A549 (cell line): ENCODE measurements around the gene SLC9C2. TPM values are rescaled to one million over a fixed set of nuclear protein-coding genes. Genes with fewer than 3 reads are reported as not detected.
"Not testable (repeated sequence)": the region's sequence is repeated elsewhere in the genome, so short reads cannot be mapped to it uniquely, and the experiment has no call there.

ENCODE experiments used
- ATAC-seq, 2 experiments: fragments of 200-7000 bp in 1 of 2; fragments of >200 bp in 1 of 2; cut with Nextera tagmentation in 1 of 2; cut with Tn5 transposase in 1 of 2; 3 replicates each; pipeline versions ENCODE4 v1.8.0 to v1.9.1; 2018 to 2020; ENCODE audit warnings: mild to moderate bottlenecking in 1 of 2, moderate library complexity in 1 of 2
- CTCF ChIA-PET: fragments of 300-600 bp; sonication (Branson Sonifier 250); formaldehyde crosslinking; extraction: SDS; loops from one replicate; lab custom pipeline; 2021; ENCODE audit warnings: antibody characterized with exemption, inconsistent platforms; lab: Yijun Ruan, JAX
- POLR2A ChIA-PET: fragments of 350-600 bp; formaldehyde crosslinking; extraction: SDS; loops from one replicate; lab custom pipeline; 2021; ENCODE audit warnings: antibody characterized with exemption, inconsistent platforms; lab: Yijun Ruan, JAX
- DNase-seq, 2 experiments: peaks; one replicate each; pipeline versions ENCODE4 v3.0.0 to v3.0.0-alpha.2; 2011 to 2016; ENCODE audit warnings: low read depth in 1 of 2, low spot score in 1 of 2
- FAIRE-seq: peaks from 2 replicates; lab custom pipeline; 2011; peaks lifted over from hg19 to GRCh38; lab: Jason Lieb, UNC
- H3K27ac ChIP-seq, 2 experiments: fragments of >200 bp; sonication (Bioruptor Twin); formaldehyde crosslinking; 3 replicates each; pipeline ENCODE4 v1.5.1; 2016 to 2017
- H3K4me1 ChIP-seq: fragments of >200 bp; sonication (Bioruptor Twin); formaldehyde crosslinking; 3 replicates; pipeline ENCODE4 v1.6.1; 2016
- H3K4me2 ChIP-seq: fragments of >200 bp; sonication (Bioruptor Twin); formaldehyde crosslinking; 3 replicates; pipeline ENCODE4 v1.6.1; 2016
- H3K4me3 ChIP-seq: fragments of >200 bp; sonication (Bioruptor Twin); formaldehyde crosslinking; 3 replicates; pipeline ENCODE4 v1.5.1; 2016
- H3K9me3 ChIP-seq: fragments of >200 bp; sonication (Bioruptor Twin); formaldehyde crosslinking; 3 replicates; pipeline ENCODE4 v1.6.1; 2016
- CBX2 ChIP-seq: fragments of 200-600 bp; sonication (generic); IDR thresholded peaks from 2 replicates; pipeline ENCODE4 v1.6.1; 2016; ENCODE audit warnings: low read depth, mild to moderate bottlenecking, borderline replicate concordance
- CBX8 ChIP-seq: fragments of 200-600 bp; sonication (generic); IDR thresholded peaks from 2 replicates; pipeline ENCODE4 v1.6.1; 2016
- CEBPB ChIP-seq, 2 experiments: fragments of >200 bp in 1 of 2; sonication (Bioruptor Twin) in 1 of 2; formaldehyde crosslinking in 1 of 2; IDR thresholded peaks; 2 replicates each; pipeline ENCODE4 v1.6.1; 2012 to 2016
- CHD4 ChIP-seq: fragments of 200-600 bp; sonication (generic); IDR thresholded peaks from 2 replicates; pipeline ENCODE4 v1.6.1; 2016; ENCODE audit warnings: antibody characterized with exemption, mild to moderate bottlenecking, borderline replicate concordance
- EHMT2 ChIP-seq: fragments of 200-600 bp; sonication (generic); IDR thresholded peaks from 2 replicates; pipeline ENCODE4 v1.6.1; 2016; ENCODE audit warnings: antibody characterized with exemption, low read depth, mild to moderate bottlenecking, moderate library complexity
- EP300 ChIP-seq, 2 experiments: fragments of >200 bp; sonication (Bioruptor Twin); formaldehyde crosslinking; IDR thresholded peaks; 2 replicates in 1 of 2; 3 replicates in 1 of 2; pipeline ENCODE4 v1.6.1; 2016 to 2017
- FOXS1 ChIP-seq: fragments of 250-450 bp; sonication (Bioruptor Pico); IDR thresholded peaks from 2 replicates; pipeline ENCODE4 v1.5.0; 2020; ENCODE audit warnings: mild to moderate bottlenecking, moderate library complexity
- HDAC2 ChIP-seq: fragments of 200-600 bp; sonication (generic); IDR thresholded peaks from 2 replicates; pipeline ENCODE4 v1.6.1; 2016
- HEYL ChIP-seq: fragments of 250-450 bp; sonication (Bioruptor Pico); IDR thresholded peaks from 2 replicates; pipeline ENCODE4 v1.8.0; 2021; ENCODE audit warnings: mild to moderate bottlenecking, moderate library complexity
- HOXA7 ChIP-seq: fragments of 250-450 bp; sonication (Bioruptor Pico); IDR thresholded peaks from 2 replicates; pipeline ENCODE4 v1.5.0; 2020; ENCODE audit warnings: mild to moderate bottlenecking, moderate library complexity
- HOXB5 ChIP-seq: fragments of 250-450 bp; sonication (Bioruptor Pico); IDR thresholded peaks from 2 replicates; pipeline ENCODE4 v1.5.0; 2020; ENCODE audit warnings: mild to moderate bottlenecking, moderate library complexity
- JUN ChIP-seq, 2 experiments: fragments of >200 bp; sonication (Bioruptor Twin); formaldehyde crosslinking; IDR thresholded peaks; 2 replicates in 1 of 2; 3 replicates in 1 of 2; pipeline ENCODE4 v1.6.1; 2016 to 2017
- MAFK ChIP-seq: fragments of 450-650 bp; IDR thresholded peaks from 2 replicates; pipeline ENCODE4 v1.6.1; 2014; ENCODE audit not compliant: partially characterized antibody
- MAZ ChIP-seq: fragments of 150-350 bp; IDR thresholded peaks from 2 replicates; pipeline ENCODE4 v1.6.1; 2014; ENCODE audit warnings: antibody characterized with exemption, low read depth, low read length, borderline replicate concordance
- NFE2L2 ChIP-seq: fragments of 150-350 bp; conservative IDR thresholded peaks from 2 replicates; pipeline ENCODE4 v1.6.1; 2014; ENCODE audit warnings: low read length
- PHF8 ChIP-seq: fragments of 200-600 bp; sonication (generic); IDR thresholded peaks from 2 replicates; pipeline ENCODE4 v1.6.1; 2016; ENCODE audit warnings: low read depth, mild to moderate bottlenecking, antibody characterized with exemption, moderate library complexity, borderline replicate concordance
- POLR2AphosphoS2 ChIP-seq: conservative IDR thresholded peaks from 2 replicates; pipeline ENCODE4 v1.6.1; 2012; ENCODE audit warnings: low read length, improper control_type of control experiment, inconsistent platforms
- RCOR1 ChIP-seq: fragments of 150-350 bp; IDR thresholded peaks from 2 replicates; pipeline ENCODE4 v1.6.1; 2014; ENCODE audit warnings: antibody characterized with exemption, low read length, low read depth
- RNF2 ChIP-seq: fragments of 200-600 bp; sonication (generic); IDR thresholded peaks from 2 replicates; pipeline ENCODE4 v1.6.1; 2016; ENCODE audit warnings: low read depth, mild to moderate bottlenecking, antibody characterized with exemption, moderate library complexity, borderline replicate concordance
- TFCP2L1 ChIP-seq: fragments of 250-450 bp; sonication (Bioruptor Pico); IDR thresholded peaks from 2 replicates; pipeline ENCODE4 v1.5.0; 2021; ENCODE audit warnings: mild to moderate bottlenecking
- WGBS: methylation state at CpG from one replicate; pipeline ENCODE4 v1.1.6; 2017; ENCODE audit errors: missing lambda C conversion rate; 5-methylcytosine and 5-hydroxymethylcytosine counted together
- polyA plus RNA-seq, 4 experiments: library from polyadenylated mRNA; depleted of rRNA in 3 of 4; stranded (reverse); fragments of >200 nt; fragmentation: RNase III in 1 of 4; extraction: RNeasy Plus Mini Kit Qiagen cat#74134 plus additional on column Dnase treatment in 1 of 4; gene quantifications; 2 replicates in 3 of 4; 3 replicates in 1 of 4; pipeline ENCODE4 v1.2.3, GENCODE V29; 2011 to 2017
- TF ChIP-seq, protein P1 (sequence below): IDR thresholded peaks from 2 replicates; pipeline ENCODE4 v1.6.1; 2012
- TF ChIP-seq, protein P2 (sequence below): fragments of 250-450 bp; sonication (Bioruptor Pico); IDR thresholded peaks from 2 replicates; pipeline ENCODE4 v1.5.0; 2020; ENCODE audit warnings: low read depth, mild to moderate bottlenecking, moderate library complexity
- TF ChIP-seq, protein P3 (sequence below): fragments of 450-650 bp; IDR thresholded peaks from 2 replicates; pipeline ENCODE4 v1.6.1; 2014; ENCODE audit warnings: antibody characterized with exemption

Gene SLC9C2
- polyA plus RNA-seq, 2 of the 4 experiments (the other 2 are of a cell fraction) = not detected

DNA sequence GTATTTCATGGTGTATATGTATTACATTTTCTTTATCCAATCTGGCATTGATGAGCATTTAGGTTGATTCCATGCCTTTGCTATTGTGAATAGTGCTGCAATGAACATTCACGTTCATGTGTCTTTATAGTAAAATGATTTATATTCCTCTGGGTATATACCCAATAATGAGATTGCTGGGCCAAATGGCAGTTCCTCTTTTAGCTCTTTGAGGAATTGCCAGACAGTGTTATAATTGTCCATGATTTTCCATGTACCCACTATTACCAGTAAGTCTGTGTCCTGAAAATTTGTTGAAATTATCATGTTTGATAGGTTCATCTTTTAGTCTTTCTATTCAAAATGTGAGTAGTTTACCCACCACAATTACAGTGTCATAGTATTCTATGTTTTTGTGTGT, 34.4 kb downstream of the SLC9C2 start:
- H3K27ac ChIP-seq = no peak overlapping the region
- 43% methylated on average over 1 of the region's 1 CpG for WGBS
- TF ChIP-seq HEYL (CRISPR knock-in tag) = no peak
- no peak for TF ChIP-seq MAZ
- ATAC-seq (no peak), FAIRE-seq (no peak), DNase-seq (no peak)
- H3K4me3 ChIP-seq = no peak overlapping the region
- ChIA-PET CTCF (no interaction called here), POLR2A (no interaction called here)
- peaks cover 5% of the 10 kb centered on the region; the same call in 1 of the 3 replicates for H3K9me3 ChIP-seq
- H3K4me1 ChIP-seq = peaks cover 6% of the 10 kb centered on the region
- no peak overlapping the region for H3K4me2 ChIP-seq

DNA sequence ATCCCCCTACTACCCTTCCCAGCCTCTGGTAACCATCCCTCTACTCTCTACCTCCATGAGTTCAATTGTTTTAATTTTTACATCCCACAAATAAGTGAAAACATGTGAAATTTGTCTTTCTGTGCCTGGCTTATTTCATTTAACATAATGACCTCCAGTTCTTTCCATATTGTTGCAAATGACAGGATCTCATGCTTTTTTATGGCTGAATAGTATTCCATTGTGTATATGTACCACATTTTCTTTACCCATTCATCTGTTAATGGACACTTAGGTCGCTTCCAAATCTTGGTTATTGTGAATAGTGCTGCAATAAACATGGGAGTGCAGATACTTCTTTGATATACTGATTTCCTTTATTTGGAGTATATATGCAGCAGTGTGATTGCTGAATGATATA, 39.0 kb downstream of the SLC9C2 start:
- WGBS = 9% methylated on average over 1 of the region's 1 CpG
- DNase-seq, H3K4me3 ChIP-seq, FAIRE-seq, ATAC-seq, H3K27ac ChIP-seq, POLR2A ChIA-PET, H3K4me1 ChIP-seq, CTCF ChIA-PET, H3K4me2 ChIP-seq, H3K9me3 ChIP-seq: not testable (repeated sequence)

DNA sequence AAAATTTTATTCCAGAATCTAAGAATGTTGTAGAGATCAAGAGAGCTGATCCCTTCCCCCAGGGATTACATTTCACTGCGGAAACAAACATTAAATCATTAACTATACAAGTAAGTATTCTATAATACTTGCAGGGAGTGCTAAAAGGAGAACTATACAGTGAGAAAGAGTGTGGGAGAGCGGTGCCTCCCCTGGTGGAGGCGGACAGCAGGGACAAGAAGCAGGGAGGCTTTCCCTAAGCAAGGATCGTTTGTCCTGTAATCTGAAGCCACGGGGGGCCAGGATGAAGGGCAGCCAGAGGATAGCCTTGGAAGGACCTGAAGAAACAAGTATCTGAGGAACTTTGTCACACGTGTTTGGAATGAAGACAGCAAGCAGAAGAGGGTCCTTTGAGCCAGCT, 40.1 kb downstream of the SLC9C2 start:
- Histone ChIP-seq H3K4me2 (no peak overlapping the region), H3K4me3 (no peak overlapping the region), H3K9me3 (peaks cover 5% of the 10 kb centered on the region; the same call in 1 of the 3 replicates), H3K4me1 (no peaks in the 10 kb centered on the region), H3K27ac (no peak overlapping the region)
- ChIA-PET CTCF (no interaction called here), POLR2A (no interaction called here)
- WGBS = 44% methylated on average over 6 of the region's 6 CpGs
- FAIRE-seq (no peak), DNase-seq (peak in 1 of 2 experiments; percentile 12), ATAC-seq (peak; percentile 39 to 62; a peak in 2 of 6 replicates)
- TF ChIP-seq RNF2 (no peak), EP300 (IDR thresholded peaks at IDR 0.05) (no peak), HOXB5 (no peak), EHMT2 (no peak), HDAC2 (no peak), FOXS1 (no peak), CBX2 (no peak), CEBPB (IDR thresholded peaks at IDR 0.05) (no peak), TFCP2L1 (no peak), PHF8 (no peak)

DNA sequence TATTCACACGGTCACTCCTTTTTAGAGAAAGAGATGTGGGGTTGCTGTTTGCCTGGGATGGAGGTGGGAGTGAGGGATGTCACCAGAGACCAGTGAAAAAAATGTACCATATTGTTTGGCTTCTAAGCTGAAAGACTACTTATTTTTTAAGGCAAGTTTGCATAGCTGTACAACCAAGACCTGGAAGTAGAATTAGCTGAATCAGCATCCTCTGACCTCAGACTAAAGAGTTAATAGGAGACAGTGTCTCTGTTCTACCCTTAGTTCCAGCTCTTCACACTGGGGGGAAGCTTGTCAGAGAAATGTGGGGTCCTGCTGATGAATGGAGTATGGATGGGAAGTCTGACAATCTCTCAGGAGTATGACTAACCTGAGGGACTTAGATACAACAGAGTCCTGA, 41.6 kb downstream of the SLC9C2 start:
- ChIA-PET CTCF (interaction anchor here (1.2 to 2.2 kb wide), 2 partner anchors 13 to 130 kb away, joined by 3 to 7 read pairs; no protein-coding TSS in a partner anchor), POLR2A (no interaction called here)
- no peak for DNase-seq
- peaks cover 5% of the 10 kb centered on the region; the same call in 1 of the 3 replicates for H3K9me3 ChIP-seq
- H3K4me3 ChIP-seq = no peak overlapping the region
- ATAC-seq = no peak
- H3K4me1 ChIP-seq = no peaks in the 10 kb centered on the region
- no peak overlapping the region for H3K27ac ChIP-seq
- no peak for TF ChIP-seq CHD4
- peak; percentile 90 for TF ChIP-seq MAFK
- FAIRE-seq = no peak
- no peak overlapping the region for H3K4me2 ChIP-seq
- 81% methylated on average over 1 of the region's 1 CpG for WGBS

DNA sequence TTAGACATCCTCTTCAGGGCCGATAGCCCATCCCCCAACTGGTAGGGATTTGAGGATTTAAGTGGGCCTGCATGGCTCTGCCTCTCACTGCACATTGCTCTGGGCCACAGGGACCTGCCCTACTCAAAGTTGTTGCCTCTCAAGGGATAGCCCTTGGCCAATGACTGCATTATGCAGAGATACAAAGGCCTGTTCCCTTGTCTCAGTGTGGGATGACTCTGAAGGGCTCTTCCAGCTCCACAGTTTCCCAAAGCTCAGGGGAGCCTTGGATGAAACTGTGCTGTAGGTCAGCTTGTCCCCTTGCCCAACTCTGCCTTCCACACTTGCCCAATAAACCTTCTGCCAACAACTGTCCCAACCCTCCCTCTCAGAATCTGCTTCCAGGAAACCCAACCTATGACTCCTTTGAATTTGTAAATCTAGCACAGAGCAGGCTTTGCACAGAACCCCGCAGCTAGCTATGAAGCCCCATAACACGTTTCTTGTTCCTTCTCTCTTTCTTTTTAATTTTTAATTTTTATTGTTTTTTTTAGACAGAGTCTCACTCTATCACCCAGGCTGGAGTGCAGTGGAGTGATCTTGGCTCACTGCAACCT, 42.5 kb downstream of the SLC9C2 start:
- peaks cover 5% of the 10 kb centered on the region; the same call in 1 of the 3 replicates for H3K9me3 ChIP-seq
- ChIA-PET CTCF (interaction anchor here (2.2 kb wide), 1 partner anchor 129 kb away, joined by 7 read pairs; no protein-coding TSS in a partner anchor), POLR2A (no interaction called here)
- DNase-seq = no peak
- no peak overlapping the region for H3K4me2 ChIP-seq
- no peak for FAIRE-seq
- H3K4me3 ChIP-seq = no peak overlapping the region
- no peaks in the 10 kb centered on the region for H3K4me1 ChIP-seq
- no peak overlapping the region for H3K27ac ChIP-seq
- TF ChIP-seq CBX8 = no peak
- TF ChIP-seq CHD4 = no peak
- TF ChIP-seq EHMT2 = no peak
- TF ChIP-seq HEYL (CRISPR knock-in tag) = no peak
- TF ChIP-seq, protein P1, sequence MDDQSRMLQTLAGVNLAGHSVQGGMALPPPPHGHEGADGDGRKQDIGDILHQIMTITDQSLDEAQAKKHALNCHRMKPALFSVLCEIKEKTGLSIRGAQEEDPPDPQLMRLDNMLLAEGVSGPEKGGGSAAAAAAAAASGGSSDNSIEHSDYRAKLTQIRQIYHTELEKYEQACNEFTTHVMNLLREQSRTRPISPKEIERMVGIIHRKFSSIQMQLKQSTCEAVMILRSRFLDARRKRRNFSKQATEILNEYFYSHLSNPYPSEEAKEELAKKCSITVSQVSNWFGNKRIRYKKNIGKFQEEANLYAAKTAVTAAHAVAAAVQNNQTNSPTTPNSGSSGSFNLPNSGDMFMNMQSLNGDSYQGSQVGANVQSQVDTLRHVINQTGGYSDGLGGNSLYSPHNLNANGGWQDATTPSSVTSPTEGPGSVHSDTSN = no peak
- TF ChIP-seq, protein P2, sequence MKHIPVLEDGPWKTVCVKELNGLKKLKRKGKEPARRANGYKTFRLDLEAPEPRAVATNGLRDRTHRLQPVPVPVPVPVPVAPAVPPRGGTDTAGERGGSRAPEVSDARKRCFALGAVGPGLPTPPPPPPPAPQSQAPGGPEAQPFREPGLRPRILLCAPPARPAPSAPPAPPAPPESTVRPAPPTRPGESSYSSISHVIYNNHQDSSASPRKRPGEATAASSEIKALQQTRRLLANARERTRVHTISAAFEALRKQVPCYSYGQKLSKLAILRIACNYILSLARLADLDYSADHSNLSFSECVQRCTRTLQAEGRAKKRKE (CRISPR knock-in tag) = no peak
- TF ChIP-seq HOXA7 (CRISPR knock-in tag) = no peak
- TF ChIP-seq RCOR1 = no peak
- no peak for TF ChIP-seq NFE2L2
- TF ChIP-seq, protein P3, sequence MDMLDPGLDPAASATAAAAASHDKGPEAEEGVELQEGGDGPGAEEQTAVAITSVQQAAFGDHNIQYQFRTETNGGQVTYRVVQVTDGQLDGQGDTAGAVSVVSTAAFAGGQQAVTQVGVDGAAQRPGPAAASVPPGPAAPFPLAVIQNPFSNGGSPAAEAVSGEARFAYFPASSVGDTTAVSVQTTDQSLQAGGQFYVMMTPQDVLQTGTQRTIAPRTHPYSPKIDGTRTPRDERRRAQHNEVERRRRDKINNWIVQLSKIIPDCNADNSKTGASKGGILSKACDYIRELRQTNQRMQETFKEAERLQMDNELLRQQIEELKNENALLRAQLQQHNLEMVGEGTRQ = no peak
- no peak for TF ChIP-seq PHF8
- no peak for TF ChIP-seq POLR2AphosphoS2
- TF ChIP-seq JUN (IDR thresholded peaks at IDR 0.05) = no peak
- WGBS = 61% methylated on average over 3 of the region's 3 CpGs
- ATAC-seq = no peak
